GM21825 (cell line): ENCODE measurements around the gene NQO1.

ENCODE experiments used
- ATAC-seq: cut with Tn5 transposase; IDR thresholded peaks from one replicate; pipeline ENCODE4 v1.9.1; 2021; ENCODE audit warnings: mild to moderate bottlenecking, moderate library complexity; ENCODE audit not compliant: unreplicated experiment

NQO1 gene

DNA sequence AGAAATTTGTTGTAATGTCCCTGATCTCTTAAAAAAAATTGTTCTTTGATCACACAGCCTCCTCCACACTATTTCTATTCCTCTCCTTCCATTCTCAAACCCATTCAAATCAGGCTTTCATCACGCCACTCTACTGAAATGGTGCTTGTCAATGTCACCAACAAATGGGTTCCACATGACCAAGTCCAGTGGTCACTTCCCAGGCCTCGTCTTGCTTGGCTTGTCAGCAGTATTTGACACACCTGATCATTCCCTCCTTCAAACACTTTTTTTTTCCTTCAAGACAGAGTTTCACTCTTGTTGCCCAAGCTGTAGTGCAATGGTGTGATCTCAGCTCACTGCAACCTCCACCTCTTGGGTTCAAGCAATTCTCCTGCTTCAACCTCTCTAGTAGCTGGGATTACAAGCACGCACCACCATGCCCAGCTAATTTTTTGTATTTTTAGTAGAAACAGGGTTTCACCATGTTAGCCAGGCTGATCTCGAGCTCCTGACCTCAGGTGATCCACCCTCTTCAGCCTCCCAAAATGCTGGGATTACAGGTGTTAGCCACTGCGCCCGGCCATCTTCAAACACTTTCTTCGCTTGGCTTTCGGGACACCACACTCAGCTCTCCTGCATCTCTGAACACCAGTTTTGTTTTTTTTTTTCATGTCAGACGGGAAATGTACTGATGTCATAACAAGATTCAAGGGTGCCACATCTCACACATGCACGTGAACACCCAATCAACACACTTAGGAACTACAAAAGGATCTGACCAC, 18.3 kb downstream of the NQO1 start:
- no peak for ATAC-seq

DNA sequence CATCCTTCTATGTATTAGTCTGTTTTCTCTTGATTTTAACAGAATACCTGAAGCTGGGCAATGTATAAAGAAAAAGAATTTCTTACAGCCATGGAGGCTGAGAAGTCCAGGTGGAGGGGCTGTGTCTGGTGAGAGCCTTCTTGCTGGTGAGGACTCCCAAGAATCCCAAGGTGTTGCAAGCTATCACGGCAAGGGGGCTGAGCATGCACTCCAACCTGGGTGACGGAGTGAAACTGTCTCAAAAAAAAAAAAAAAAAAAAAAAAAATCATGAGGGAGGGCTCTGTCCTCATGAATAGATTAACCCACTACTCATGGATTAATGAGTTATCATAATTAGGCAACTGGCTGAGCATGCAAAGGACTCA, 19.4 kb downstream of the NQO1 start:
- no peak for ATAC-seq

DNA sequence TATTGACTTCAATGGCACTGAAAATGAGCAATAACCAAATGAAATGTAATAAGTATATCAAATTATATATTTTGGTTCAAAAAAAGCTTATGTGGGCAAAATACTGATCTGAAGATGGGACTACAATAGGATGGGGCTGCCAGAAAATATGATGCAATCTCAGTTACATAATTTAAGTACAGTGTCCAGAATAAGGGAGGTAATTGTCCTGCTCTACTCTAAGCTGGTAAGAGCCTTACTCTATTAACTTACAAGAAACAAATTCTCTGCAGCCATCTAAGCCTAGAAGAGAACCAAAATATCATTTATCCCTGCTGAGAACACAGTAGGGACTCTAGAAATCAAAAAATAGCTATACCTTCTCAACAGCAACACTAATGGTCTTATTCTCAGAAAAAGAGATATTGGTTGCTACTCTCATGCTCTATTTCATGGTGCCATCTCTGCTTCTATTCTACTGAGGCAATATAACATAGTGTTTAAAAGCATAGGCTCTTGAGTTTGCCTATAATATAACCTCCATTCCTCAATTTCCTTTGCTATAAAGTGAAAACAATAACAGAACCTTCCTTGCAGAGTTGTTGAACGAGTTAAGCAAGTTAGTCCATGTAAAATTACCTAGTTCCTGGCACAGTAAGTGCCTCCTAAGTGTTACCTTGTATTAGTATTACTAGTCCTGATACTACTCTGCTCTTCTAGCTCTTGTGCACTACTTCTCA, 19.9 kb downstream of the NQO1 start:
- ATAC-seq: no peak

DNA sequence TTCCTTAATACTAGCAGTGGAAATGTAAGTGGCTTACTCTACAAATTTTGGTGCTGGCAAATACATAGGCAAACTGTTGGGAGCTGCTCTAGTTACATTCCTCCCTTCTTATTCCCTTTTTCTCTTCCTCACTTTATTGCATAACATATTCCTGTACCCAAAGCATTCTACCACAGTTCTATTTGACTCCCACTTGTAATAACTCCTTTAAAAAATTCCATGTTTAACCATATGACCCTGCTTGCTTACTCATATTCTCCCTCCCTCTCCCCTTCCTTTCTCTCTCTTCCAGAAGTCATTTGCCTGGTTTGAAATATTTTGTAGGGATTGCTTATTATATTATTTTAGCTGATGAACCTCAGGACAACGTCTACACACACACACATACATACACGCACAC, 22.7 kb downstream of the NQO1 start:
- ATAC-seq: no peak

DNA sequence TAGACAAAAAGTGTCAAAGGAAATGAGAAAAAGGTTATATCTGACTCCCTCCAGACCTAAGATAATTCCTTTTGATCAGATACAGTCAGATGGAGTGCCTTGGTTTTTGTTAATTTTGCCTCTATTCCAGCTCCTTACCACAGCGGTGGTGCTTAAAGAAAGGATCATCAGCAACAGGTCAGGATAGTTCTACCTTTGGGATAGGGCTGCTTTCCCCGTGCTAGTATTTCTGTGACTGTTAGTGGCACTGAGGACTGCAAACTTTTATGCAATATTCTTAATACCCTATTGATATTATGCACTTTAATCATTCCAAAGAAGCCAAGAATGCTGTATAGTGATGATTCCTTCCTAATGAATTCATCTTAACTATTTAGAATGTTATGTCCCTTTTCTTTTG, 24.5 kb downstream of the NQO1 start:
- no peak for ATAC-seq

DNA sequence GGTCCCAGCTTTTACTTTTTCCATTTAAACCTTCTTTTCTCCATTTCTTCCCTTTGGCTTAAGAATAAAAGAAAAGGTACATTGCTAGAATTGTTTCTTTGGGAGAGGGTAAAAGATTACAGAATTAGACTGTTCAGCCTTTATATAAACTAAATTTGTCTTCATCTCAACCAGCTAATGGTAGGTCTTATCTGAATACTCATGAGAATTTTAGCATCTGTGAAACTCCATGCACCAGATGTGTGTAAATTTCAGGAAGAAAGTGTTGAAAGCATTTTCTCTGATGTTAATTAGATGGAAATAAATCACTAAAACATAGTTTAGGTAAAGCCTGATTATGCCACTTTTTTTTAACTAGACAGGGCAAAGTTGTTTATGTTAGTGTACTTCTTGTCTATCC, 24.9 kb downstream of the NQO1 start:
- no peak for ATAC-seq

DNA sequence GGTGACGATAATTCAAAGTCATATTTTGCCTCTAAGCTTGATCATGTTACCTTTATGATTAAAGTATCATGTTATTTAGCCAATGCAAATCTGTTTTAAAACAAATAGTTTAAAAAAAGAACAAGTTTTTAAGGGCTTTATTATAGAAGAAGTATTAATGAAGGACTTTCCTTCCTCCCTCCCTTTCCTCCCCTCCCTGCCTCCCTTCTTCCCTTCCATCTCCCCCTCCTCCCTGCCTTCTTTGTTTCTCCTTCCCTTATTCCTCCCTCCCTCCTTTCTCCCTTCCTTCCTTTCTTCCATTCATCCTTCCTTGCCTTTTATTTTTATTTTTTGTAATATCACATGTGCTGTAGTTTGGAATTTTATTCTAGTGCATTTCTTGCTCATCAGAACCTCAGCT, 26.4 kb downstream of the NQO1 start:
- no peak for ATAC-seq

DNA sequence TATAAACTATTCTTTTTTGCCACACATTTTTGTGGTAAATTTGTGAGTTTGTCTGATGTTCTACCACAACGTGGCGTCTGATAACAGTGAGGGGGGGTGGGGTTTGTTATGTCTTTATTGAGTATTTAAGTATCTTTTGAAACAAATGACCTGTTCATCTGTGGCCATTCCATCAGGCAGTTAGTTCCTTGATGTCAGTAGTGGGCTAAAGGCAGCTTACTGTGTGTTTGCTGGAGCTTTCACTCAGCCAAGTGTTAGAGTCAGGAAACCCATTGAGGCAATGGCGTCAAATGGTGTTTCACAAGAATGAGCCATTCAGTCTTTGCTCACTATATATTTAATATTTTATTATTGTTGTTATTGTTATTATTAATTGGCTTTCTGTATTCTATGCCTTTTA, 28.0 kb downstream of the NQO1 start:
- no peak for ATAC-seq

DNA sequence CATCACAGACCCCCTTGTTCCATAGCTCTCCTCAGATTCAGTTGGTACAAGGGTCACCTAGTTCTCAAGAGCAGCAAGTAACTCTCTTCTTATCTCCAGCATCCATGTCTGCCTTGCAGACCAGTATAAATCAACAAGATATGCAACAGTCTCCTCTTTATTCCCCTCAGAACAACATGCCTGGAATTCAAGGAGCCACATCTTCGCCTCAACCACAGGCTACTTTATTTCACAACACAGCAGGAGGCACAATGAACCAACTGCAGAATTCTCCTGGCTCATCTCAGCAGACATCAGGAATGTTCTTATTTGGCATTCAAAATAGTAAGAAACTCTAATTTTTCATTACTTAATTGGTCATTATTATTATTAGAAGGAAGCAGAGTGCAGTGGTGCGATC, 32.4 kb downstream of the NQO1 start:
- ATAC-seq: no peak

DNA sequence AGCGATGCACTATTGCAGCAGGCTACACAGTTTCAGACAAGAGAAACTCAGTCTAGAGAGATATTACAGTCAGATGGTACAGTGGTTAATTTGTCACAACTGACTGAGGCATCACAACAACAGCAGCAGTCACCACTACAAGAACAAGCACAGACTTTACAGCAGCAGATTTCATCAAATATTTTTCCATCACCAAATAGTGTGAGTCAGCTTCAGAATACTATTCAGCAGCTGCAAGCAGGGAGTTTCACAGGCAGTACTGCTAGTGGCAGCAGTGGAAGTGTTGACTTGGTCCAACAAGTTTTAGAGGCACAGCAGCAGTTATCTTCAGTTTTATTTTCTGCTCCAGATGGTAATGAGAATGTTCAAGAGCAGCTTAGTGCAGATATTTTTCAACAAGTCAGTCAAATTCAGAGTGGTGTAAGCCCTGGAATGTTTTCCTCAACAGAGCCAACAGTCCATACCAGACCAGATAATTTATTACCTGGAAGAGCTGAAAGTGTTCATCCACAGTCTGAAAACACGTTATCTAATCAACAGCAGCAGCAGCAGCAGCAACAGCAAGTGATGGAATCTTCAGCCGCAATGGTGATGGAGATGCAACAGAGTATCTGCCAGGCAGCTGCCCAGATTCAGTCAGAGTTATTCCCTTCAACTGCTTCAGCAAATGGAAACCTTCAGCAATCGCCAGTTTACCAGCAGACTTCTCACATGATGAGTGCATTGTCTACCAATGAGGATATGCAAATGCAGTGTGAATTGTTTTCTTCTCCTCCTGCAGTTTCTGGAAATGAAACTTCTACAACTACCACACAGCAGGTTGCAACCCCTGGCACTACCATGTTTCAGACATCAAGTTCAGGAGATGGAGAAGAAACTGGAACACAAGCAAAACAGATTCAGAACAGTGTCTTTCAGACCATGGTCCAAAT, 34.1 kb downstream of the NQO1 start:
- no peak for ATAC-seq

DNA sequence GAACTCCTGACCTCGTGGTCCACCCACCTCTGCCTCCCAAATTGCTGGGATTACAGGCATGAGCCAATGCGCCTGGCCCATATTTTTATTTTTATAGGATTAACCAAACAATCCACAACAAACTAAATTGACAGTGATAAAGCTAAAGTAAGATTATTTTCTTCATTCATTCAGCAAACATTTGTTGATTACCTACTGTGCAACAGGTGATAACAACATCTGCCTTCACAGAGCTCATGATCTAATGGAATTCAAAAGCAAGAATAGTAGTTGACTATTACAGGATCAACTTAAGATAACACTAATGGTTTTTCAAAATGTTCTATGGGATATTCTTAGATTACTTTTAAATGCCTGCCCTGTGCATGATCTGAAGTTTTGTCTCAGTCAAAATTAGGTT, 37.8 kb downstream of the NQO1 start:
- no peak for ATAC-seq

DNA sequence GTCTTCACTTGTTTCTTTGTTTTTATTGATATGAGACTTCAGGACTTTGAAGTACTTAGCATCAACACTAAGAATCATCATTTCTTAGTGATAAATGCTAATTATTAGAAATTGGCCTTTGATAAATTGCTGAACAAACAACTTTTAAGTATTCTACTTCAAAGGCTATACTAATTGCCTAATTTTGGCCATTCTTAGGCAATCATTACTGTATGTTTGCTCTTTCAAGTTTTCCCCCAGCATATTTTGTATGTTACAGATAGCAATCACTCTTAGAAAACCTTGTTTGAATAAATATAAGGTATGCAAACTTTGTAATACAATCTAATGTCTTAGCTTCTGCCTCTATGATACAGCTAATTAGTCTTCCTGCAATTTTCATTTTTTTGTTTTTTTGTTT, 46.0 kb downstream of the NQO1 start:
- no peak for ATAC-seq

DNA sequence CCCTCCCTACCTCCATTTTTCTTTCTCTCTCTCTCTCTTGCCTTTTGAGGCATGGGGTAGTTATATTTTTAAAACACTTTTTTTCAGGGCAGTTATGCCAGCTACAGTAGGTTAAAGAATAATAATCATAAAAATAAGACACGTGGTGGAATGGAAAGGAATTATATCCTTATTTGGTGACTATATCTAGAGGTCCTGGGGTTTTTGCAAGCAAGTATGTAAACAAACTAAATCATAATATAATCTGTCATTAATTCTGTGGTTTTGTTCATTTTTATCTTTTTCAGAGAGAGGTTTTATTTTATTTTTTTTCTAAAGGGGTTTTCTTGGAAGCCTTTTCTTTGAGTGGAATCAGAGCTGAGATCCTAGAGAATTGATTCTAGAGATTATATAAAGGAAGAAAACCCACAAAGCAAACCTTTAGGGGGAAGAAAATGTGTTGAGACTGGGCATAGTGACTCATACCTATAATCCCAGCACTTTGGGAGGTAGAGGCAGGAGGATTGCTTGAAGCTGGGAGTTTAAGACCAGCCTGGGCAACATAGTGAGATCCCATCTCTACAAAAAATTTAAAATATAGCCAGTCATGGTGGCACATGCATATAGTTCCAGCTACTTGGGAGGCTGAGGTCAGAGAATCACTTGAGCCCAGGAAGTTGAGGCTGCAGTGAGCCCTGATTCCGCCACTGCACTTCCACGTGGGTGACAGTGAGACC, 53.2 kb downstream of the NQO1 start:
- ATAC-seq: no peak

DNA sequence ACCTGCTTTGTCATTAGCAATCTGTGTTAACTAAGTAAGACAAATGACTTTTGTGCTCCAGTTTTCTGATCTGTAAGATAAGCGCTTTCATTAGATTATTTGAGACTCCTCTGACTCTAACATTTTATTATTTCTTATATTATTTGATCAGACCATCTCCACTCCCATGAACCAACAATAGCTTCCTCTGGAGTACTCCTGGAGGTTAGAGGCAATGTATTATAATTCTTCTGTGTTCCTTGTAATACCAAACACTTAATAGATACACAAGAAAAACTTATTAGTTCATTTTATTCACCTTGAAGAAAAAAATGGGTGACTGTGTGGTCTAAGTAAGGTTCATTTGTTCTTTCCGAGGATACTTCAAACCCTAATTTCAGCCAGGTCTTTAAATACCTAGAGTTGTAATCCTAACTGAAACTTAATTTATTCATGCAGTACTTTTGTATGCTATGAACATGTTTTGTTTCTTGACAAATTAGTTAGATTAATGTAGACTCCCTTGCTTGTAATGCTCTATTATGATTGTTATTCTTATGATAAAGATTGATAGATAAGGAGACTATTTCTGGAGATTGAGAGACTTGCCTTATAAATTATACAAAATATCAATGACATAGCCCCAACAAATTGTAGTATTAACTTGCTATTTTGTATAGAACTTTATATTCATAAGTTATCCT, 53.9 kb downstream of the NQO1 start:
- ATAC-seq: no peak

DNA sequence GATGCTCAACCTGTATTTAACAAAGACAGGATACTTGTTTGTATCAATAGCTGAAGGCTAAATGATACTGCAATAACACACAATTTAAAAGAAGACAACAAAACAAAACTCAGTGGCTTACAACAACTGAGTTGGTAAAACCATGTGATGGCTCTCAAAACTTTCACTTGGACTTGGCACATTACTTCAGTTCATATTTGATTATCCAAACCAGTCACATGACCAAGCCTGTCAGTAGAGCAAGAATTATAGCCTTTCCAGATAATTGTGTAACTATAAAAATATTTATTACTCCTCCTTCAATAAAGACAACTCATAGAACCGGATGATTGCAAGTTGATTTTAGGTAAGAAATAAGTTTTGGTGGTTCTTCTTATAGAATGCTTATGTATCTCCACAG, 56.8 kb downstream of the NQO1 start:
- no peak for ATAC-seq

DNA sequence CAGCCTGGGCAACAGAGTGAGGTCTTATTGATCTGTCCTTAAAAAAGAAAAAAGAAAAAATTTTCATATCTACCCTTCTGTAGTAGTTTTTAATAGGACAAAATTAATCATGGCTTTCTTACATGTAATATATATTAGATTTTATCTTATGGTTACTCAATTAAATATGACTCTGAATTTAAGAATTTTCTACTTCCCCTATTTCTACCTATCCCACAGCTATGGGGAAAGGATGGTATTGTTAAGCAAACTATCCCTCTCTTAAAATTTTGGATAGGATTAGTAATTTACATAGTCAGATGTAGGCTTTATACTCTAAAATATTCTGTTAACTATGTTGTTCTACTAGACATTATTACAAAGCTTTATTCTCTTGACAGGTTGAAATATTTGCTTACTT, 62.5 kb downstream of the NQO1 start:
- ATAC-seq: no peak

DNA sequence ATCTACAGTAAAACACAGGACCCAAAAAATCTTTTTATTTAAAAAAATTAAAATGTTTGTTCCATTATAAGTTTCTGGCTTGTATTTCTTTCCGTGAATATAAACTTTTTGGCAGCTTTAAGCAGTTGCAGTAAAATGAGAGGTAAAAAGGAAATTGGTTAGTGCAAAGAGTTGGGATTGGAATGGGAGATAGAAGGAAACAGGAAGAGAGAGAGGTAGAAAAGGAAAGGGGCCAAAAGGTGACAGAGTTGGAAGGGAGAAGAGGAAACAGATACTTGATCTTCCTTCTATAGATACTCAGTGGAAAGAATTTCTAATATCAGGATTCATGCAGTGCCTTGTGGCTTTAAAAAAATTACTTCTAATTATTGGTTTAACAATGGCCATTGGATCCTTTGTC, 63.5 kb downstream of the NQO1 start:
- ATAC-seq: no peak

DNA sequence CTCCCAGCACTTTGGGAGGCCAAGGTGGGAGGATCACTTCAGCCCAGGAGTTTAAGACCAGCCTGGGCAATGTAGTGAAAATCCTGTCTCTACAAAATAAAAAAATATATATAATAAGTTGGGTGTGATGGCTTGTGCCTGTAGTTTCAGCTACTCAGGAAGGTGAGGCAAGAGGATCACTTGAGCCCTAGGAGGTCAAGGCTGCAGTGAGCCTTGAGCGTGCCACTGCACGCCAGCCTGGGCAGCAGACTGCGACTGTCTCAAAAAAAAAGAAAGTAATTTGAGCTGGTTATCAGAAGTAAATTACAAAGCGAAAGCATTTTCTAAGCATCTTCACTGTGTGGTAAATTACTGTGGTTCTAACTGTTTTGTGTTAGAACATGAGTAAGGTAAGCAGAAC, 66.2 kb downstream of the NQO1 start:
- no peak for ATAC-seq
